GM12865 (cell line): Measurements from ENCODE around the gene ZRANB3.

Experiments used
- DNase-seq: peaks from one replicate; pipeline ENCODE4 v3.0.0; 2010; ENCODE audit warnings: low read depth
- H3K4me3 ChIP-seq: 2 replicates; pipeline ENCODE4 v1.5.1; 2011; ENCODE audit warnings: mild to moderate bottlenecking, low read depth, low read length, control low read depth
- CTCF ChIP-seq: IDR thresholded peaks from 2 replicates; pipeline ENCODE4 v1.5.1; 2011; ENCODE audit warnings: low read length, control low read depth, low read depth, inconsistent platforms; ENCODE audit not compliant: insufficient read depth; ENCODE audit errors: missing control alignments

Gene ZRANB3

GRCh38 chr2:135256531-135257260 is 274.3 kb downstream of the ZRANB3 start:
- no peak for TF ChIP-seq CTCF
- DNase-seq = no peak
- no peak overlapping the region for H3K4me3 ChIP-seq

GRCh38 chr2:135255208-135255607 is 275.8 kb downstream of the ZRANB3 start:
- no peak for TF ChIP-seq CTCF
- peak; percentile 9 for DNase-seq
- no peak overlapping the region for H3K4me3 ChIP-seq

DNA sequence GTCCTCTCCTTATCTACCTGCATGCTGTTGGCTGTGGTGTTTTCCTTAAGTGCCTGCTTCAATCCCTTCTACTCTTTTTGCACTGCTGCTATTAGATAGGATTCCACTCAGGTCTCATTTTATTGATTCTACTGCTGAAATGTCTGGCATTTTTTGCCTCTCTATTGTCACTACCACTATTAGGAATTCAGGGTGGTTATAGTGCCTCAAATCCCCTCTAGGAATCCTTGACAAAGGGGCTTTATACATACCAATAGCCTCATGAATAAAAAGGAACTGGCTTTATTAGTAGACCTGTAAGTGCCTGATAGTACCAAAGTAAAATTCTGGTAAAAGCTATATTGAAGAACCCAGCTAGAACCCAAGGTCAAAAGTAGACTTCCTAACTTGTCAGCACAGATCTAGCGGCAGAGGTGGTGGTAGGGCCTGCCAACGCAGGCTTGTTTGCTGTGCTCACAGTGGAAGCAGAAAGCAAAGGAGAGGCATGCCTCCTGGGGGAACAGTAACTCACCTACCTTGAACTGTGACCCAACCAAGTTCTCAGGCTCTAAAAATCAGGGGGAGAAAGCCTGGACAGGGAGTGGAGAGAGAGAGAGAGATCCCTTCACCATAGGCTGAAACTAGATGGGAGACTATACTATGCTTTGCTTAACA is 278.1 kb downstream of the ZRANB3 start:
- H3K4me3 ChIP-seq = no peak overlapping the region
- DNase-seq = no peak
- no peak for TF ChIP-seq CTCF

DNA sequence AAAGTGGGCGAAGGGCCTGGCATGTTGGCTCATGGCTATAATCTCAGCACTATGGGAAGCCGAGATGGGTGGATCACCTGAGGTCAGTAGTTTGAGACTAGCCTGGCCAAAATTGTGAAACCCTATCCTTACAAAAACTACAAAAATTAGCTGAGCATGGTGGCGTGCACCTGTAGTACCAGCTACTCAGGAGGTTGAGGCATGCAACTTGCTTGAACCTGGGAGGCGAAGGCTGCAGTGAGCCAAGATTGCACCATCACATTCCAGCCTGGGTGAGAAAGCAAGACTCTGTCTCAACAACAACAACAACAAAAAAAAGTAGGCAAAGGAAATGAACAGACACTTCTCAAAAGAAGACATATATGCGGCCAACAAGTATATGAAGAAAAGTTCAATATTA is 282.4 kb downstream of the ZRANB3 start:
- H3K4me3 ChIP-seq = no peak overlapping the region
- TF ChIP-seq CTCF = no peak
- DNase-seq = no peak

DNA sequence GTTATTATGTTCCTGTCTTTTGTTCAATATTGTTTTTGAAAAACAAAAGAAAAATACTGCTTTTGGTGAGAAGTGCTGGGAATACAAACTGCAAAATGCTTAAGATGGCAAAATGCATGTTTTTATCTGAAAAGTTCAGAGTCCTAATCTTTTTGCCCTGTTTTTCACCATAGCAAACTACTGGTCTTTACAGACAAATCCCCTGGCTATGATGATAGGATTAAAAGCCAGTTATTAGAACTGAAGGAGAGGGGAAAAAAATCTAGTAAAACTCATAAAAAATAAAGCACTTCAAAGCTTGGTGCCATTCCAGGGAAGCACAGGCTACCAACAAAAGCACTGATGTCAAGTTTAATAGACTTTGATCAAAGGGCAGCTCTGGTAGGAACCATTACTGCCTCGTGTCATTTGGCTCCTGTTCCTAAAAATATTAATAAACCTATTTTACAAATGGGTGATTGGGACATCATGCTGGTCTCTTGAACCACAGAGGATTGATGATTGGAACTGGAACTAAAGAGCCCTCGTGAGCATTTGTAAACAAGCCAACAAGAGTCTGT is 284.2 kb downstream of the ZRANB3 start:
- no peak for TF ChIP-seq CTCF
- DNase-seq = no peak
- H3K4me3 ChIP-seq = no peak overlapping the region

DNA sequence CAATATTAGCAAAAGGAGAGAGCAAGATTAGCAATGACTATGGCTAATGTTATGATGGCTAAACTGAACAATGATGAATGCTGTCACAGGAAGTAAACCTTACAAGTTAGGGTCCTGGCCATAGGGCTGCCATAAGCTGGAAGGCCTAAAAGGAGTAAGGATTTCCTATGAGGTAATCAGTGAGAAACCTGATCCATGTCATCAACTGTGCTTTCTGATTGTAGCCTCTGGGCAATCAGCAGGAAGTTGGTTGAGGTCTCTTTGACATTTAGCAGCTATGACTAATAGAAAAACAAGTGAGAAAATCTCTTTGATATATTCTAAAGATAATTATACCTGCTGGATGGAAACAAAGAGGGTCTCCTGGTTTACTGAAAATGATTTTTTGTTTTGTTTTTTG is 285.9 kb downstream of the ZRANB3 start:
- TF ChIP-seq CTCF = no peak
- DNase-seq = no peak
- no peak overlapping the region for H3K4me3 ChIP-seq
